ENCODE measurements around the gene KLHL17.

DNA sequence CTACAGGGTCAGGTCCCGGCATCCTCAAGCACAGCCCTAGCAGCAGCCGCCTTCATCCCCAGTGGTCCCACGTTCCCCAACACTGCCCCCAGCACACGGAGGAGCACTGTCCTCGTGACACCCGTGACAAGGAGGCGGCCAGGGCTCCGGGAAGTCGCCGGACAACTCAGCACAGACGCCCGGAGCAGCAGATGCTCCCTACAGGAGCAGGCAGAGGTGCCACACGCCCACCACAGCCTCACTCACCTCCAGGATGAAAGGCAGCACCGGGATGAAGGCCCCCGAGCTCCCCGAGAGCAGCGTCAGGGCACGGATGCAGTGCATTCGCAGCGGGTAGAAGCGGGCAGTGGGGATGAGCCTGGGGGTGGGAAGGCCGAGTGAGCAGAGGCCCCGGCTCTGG, 9.5 kb upstream of the KLHL17 start:
- no peak for TF ChIP-seq CTCF (IDR thresholded peaks at IDR 0.05 in 8 of 11, conservative IDR thresholded peaks at IDR 0.05 in 3 of 11)
- no peak for TF ChIP-seq POLR2AphosphoS5 (IDR thresholded peaks at IDR 0.05)
- no peak for TF ChIP-seq POLR2A (IDR thresholded peaks at IDR 0.05)

All from spleen (tissue), 7 donors.